Lower lobe of right lung (tissue), 2 donors: ENCODE measurements around the gene KCNH5. TPM values are rescaled to one million over a fixed set of nuclear protein-coding genes. Genes with fewer than 3 reads are reported as not detected.

ENCODE experiments used
- ATAC-seq, 2 donors: fragments of 200-7000 bp; cut with Tn5 transposase; one replicate each; pipeline ENCODE4 v1.9.1; 2020 to 2022; ENCODE audit warnings: mild to moderate bottlenecking in 2 of 2, moderate library complexity in 2 of 2
- DNase-seq: peaks from one replicate; pipeline ENCODE4 v3.0.0-alpha.2; 2020
- H3K27ac ChIP-seq: fragments of 200-600 bp; one replicate; pipeline ENCODE4 v1.8.0; 2022
- H3K27me3 ChIP-seq: fragments of 200-600 bp; one replicate; pipeline ENCODE4 v1.8.0; 2022; ENCODE audit warnings: low read depth
- H3K36me3 ChIP-seq: fragments of 200-600 bp; one replicate; pipeline ENCODE4 v1.8.0; 2022; ENCODE audit warnings: mild to moderate bottlenecking
- H3K4me1 ChIP-seq: fragments of 200-600 bp; one replicate; pipeline ENCODE4 v1.8.0; 2022
- H3K4me3 ChIP-seq: fragments of 200-600 bp; one replicate; pipeline ENCODE4 v1.8.0; 2022; ENCODE audit warnings: mild to moderate bottlenecking
- H3K9me3 ChIP-seq: fragments of 200-600 bp; one replicate; pipeline ENCODE4 v1.8.0; 2022
- CTCF ChIP-seq: fragments of 200-600 bp; IDR thresholded peaks from one replicate; pipeline ENCODE4 v1.8.0; 2022; ENCODE audit warnings: antibody characterized with exemption, mild to moderate bottlenecking
- intact Hi-C: fragments of 100-400 bp; cut with DNase I; formaldehyde crosslinking; loops from one replicate; pipeline ENCODE4 v1.11.0; 2022
- total RNA-seq: library from RNA; stranded (reverse); fragmentation: NEBNext Ultra II Directional; extraction: Animal tissue kit (Norgen Biotek cat#: 25700); gene quantifications from one replicate; pipeline ENCODE4 v1.2.1, GENCODE V29; 2021
- donor health status: DM: no; HTN: yes; CAD: no; lungs with severe emphysema.

Gene KCNH5
- total RNA-seq, 1 donor from 2014 or later = not detected

- peaks cover 66% of the 10 kb centered on the region for H3K27me3 ChIP-seq
- TF ChIP-seq CTCF = no peak
- H3K27ac ChIP-seq = no peak overlapping the region
- intact Hi-C loops = no loop called here
- no peaks in the 10 kb centered on the region for H3K9me3 ChIP-seq
- ATAC-seq (peak; percentile 68 to 74), DNase-seq (peak; percentile 41)
- H3K36me3 ChIP-seq = no peaks in the 10 kb centered on the region
- H3K4me3 ChIP-seq = peak overlapping the region; percentile 37
- H3K4me1 ChIP-seq = peaks cover 15% of the 10 kb centered on the region
Measured at GRCh38 chr14:63045612-63046320, 508 bp upstream of the KCNH5 start.

GRCh38 chr14:63039866-63040265, 5.4 kb downstream of the KCNH5 start:
- H3K4me3 ChIP-seq = no peak overlapping the region
- TF ChIP-seq CTCF = peak; percentile 25
- H3K27me3 ChIP-seq = peaks cover 28% of the 10 kb centered on the region
- DNase-seq (no peak), ATAC-seq (no peak)
- no peak overlapping the region for H3K27ac ChIP-seq
- no peaks in the 10 kb centered on the region for H3K36me3 ChIP-seq
- no peaks in the 10 kb centered on the region for H3K4me1 ChIP-seq
- H3K9me3 ChIP-seq = no peaks in the 10 kb centered on the region
- intact Hi-C loops = no loop called here

DNA sequence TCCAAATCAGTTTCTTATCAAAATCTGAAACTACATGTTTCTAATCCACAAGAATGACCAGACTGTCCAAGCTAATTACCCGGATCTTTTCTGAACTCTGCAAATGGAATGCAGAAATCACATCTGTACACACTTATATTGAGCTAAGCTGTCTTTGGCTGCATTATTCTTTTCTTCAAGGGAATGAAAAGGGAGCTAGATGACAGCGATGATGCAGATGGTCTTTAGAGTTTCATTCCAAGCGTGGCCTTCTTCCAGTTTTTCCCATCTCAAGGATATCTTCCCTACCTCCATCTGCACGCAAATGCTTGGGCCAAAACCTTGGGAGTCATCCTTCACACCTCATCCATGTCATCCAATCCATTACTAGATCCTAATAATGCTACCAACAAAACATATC, 12.6 kb downstream of the KCNH5 start:
- Histone ChIP-seq H3K27me3 (no peaks in the 10 kb centered on the region), H3K36me3 (no peaks in the 10 kb centered on the region), H3K9me3 (no peaks in the 10 kb centered on the region), H3K4me3 (no peak overlapping the region), H3K27ac (no peak overlapping the region), H3K4me1 (no peaks in the 10 kb centered on the region)
- ATAC-seq (no peak), DNase-seq (no peak)
- intact Hi-C loops = no loop called here
- TF ChIP-seq CTCF = no peak

DNA sequence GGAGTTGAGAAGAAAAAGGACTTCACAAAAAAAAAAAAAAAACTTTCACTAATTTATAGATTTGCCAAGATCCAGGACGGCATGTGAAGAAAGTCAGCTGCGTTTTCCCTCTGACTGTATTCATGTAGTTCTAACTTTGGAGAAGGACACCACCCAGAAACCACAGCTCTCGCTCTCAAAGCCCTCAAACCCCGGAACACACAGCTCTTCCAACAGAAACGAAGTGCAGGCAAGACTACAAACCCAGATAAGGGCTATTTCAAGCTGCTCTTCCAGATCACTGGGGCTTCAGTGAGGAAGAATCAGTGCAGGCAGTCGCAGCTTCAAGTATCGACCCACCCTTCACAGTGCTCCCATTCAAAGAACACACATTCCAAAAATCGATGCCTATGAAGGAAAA, 13.2 kb downstream of the KCNH5 start:
- Histone ChIP-seq H3K36me3 (no peaks in the 10 kb centered on the region), H3K4me3 (no peak overlapping the region), H3K27ac (no peak overlapping the region), H3K9me3 (no peaks in the 10 kb centered on the region), H3K27me3 (no peaks in the 10 kb centered on the region), H3K4me1 (no peaks in the 10 kb centered on the region)
- DNase-seq (no peak), ATAC-seq (no peak)
- intact Hi-C loops = no loop called here
- no peak for TF ChIP-seq CTCF

DNA sequence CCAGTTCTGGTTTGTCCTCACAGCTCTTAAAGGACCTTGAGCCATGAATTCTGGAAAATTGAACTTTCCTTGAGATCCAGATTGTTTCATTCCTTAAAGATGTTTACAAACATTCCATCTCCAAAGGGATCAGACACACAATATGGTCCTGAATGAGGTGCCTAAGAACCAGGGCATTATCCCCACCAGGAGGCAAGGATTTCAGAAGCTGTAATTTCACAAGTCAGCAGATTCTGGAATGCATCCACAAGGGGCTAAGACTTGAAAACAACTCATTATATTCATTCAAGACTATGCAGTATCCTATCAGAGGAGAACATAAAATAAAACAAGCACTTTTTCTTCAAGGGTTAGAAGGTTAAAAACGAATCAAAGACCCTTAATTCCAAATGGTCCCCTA, 15.1 kb downstream of the KCNH5 start:
- no peak overlapping the region for H3K27ac ChIP-seq
- H3K4me1 ChIP-seq = no peaks in the 10 kb centered on the region
- no peak for ATAC-seq
- no peaks in the 10 kb centered on the region for H3K9me3 ChIP-seq
- H3K4me3 ChIP-seq = no peak overlapping the region
- no peak for TF ChIP-seq CTCF
- no peak for DNase-seq
- intact Hi-C loops = no loop called here
- no peaks in the 10 kb centered on the region for H3K36me3 ChIP-seq
- no peaks in the 10 kb centered on the region for H3K27me3 ChIP-seq
